GM21381 (cell line): Measurements from ENCODE around the gene BRMS1.
"Not testable (repeated sequence)": the region's sequence is repeated elsewhere in the genome, so short reads cannot be mapped to it uniquely, and the experiment has no call there.

ENCODE experiments used
- ATAC-seq: cut with Tn5 transposase; IDR thresholded peaks from one replicate; pipeline ENCODE4 v1.9.1; 2021; ENCODE audit warnings: mild to moderate bottlenecking, moderate library complexity; ENCODE audit not compliant: unreplicated experiment

The BRMS1 gene

GRCh38 chr11:66344550-66345315, at the start of gene BRMS1:
TSS of gene BRMS1 (minus strand) at chr11:66345104. CDS start at chr11:66342234, 2,870 bp downstream.
- ATAC-seq, result peak; percentile 68

- ATAC-seq, result no peak
Measured at GRCh38 chr11:66393954-66394353, 49.0 kb upstream of the BRMS1 start.

- ATAC-seq, result no peak
Measured at GRCh38 chr11:66391322-66391721, 46.4 kb upstream of the BRMS1 start.

GRCh38 chr11:66388780-66389386, 44.0 kb upstream of the BRMS1 start:
- ATAC-seq, result no peak

- no peak for ATAC-seq
Measured at GRCh38 chr11:66386171-66387069, 41.5 kb upstream of the BRMS1 start.

GRCh38 chr11:66384316-66384715, 39.4 kb upstream of the BRMS1 start:
- ATAC-seq, result not testable (repeated sequence)

- ATAC-seq, result not testable (repeated sequence)
Measured at GRCh38 chr11:66380264-66380663, 35.4 kb upstream of the BRMS1 start.

- ATAC-seq, result not testable (repeated sequence)
Measured at GRCh38 chr11:66373690-66374287, 28.9 kb upstream of the BRMS1 start.

- ATAC-seq, result no peak
Measured at GRCh38 chr11:66373265-66373664, 28.4 kb upstream of the BRMS1 start.

GRCh38 chr11:66371627-66372415, 26.9 kb upstream of the BRMS1 start, which contains the start of gene SLC29A2:
TSS of gene SLC29A2 (minus strand) at chr11:66371760. CDS start at chr11:66371591, 169 bp downstream.
- peak; percentile 68 for ATAC-seq

- no peak for ATAC-seq
Measured at GRCh38 chr11:66369073-66369894, 24.4 kb upstream of the BRMS1 start.

- no peak for ATAC-seq
Measured at GRCh38 chr11:66368484-66368883, 23.6 kb upstream of the BRMS1 start.

- no peak for ATAC-seq
Measured at GRCh38 chr11:66367561-66368312, 22.8 kb upstream of the BRMS1 start.

GRCh38 chr11:66366844-66367477, 22.1 kb upstream of the BRMS1 start:
- no peak for ATAC-seq

GRCh38 chr11:66365711-66366619, 21.1 kb upstream of the BRMS1 start:
- no peak for ATAC-seq

GRCh38 chr11:66365166-66365565, 20.3 kb upstream of the BRMS1 start:
- ATAC-seq, result no peak
